Endothelial cell of umbilical vein (primary cell): ENCODE results near the gene PID1. TPM values are rescaled to one million over a fixed set of nuclear protein-coding genes. Genes with fewer than 3 reads are reported as not detected.

Source experiments
- BruUV-seq: library from RNA; stranded (reverse); fragments of 400-500 nt; replicated peaks from 2 replicates; lab custom pipeline; 2021; lab: Mats Ljungman, UMichigan
- CTCF ChIA-PET: fragments of 300-600, 350-600 bp; sonication (Branson Sonifier 250); formaldehyde crosslinking; loops from one replicate; lab custom pipeline; 2021; ENCODE audit warnings: antibody characterized with exemption, inconsistent platforms; lab: Charles Lee
- POLR2A ChIA-PET: fragments of 300-600, 350-600 bp; sonication (Branson Sonifier 250); formaldehyde crosslinking; loops from one replicate; lab custom pipeline; 2021; ENCODE audit warnings: antibody characterized with exemption, inconsistent platforms; lab: Charles Lee
- DNase-seq: peaks from one replicate; pipeline ENCODE4 v3.0.0-alpha.2; 2011; ENCODE audit warnings: low read depth, low spot score
- FAIRE-seq: peaks from 2 replicates; lab custom pipeline; 2011; peaks lifted over from hg19 to GRCh38; lab: Jason Lieb, UNC
- H2AFZ ChIP-seq: 2 replicates; pipeline ENCODE4 v1.6.0; 2012; ENCODE audit warnings: low read depth, low read length, control low read depth, inconsistent platforms
- H3K27ac ChIP-seq: 2 replicates; pipeline ENCODE4 v1.5.1; 2011; ENCODE audit warnings: low read depth, mild to moderate bottlenecking, control low read depth, low read length, moderate library complexity; ENCODE audit not compliant: insufficient read depth
- H3K27me3 ChIP-seq, 2 experiments: 2 replicates each; pipeline versions ENCODE4 v1.6.0 to v1.6.1; 2011; ENCODE audit warnings: low read length in 2 of 2, mixed read lengths in 1 of 2; ENCODE audit not compliant: control insufficient read depth in 2 of 2, insufficient read depth in 2 of 2
- H3K36me3 ChIP-seq, 2 experiments: 2 replicates in 1 of 2; 3 replicates in 1 of 2; pipeline ENCODE4 v1.5.1; 2011; ENCODE audit warnings: low read length in 2 of 2, mild to moderate bottlenecking in 1 of 2, moderate library complexity in 1 of 2; ENCODE audit not compliant: control insufficient read depth in 2 of 2, insufficient read depth in 2 of 2; ENCODE audit errors: extremely low read depth in 1 of 2
- H3K4me1 ChIP-seq: 3 replicates; pipeline ENCODE4 v1.5.1; 2011; ENCODE audit warnings: mild to moderate bottlenecking, low read length; ENCODE audit not compliant: control insufficient read depth, insufficient read depth; ENCODE audit errors: extremely low read depth
- H3K4me2 ChIP-seq: 2 replicates; pipeline ENCODE4 v1.6.1; 2011; ENCODE audit warnings: low read length, control low read depth, mixed read lengths; ENCODE audit not compliant: insufficient read depth
- H3K4me3 ChIP-seq, 3 experiments: fragments of 200-600 bp in 1 of 3; sonication (generic), shearing (Covaris generic) in 1 of 3; replicated peaks in 1 of 3; 2 replicates each; pipeline ENCODE4 v1.5.1; 2011 to 2016; ENCODE audit warnings: control low read depth in 3 of 3, low read length in 3 of 3, mild to moderate bottlenecking in 2 of 3, inconsistent platforms in 1 of 3, low read depth in 1 of 3, moderate library complexity in 1 of 3; ENCODE audit not compliant: insufficient read depth in 1 of 3
- H3K79me2 ChIP-seq: 2 replicates; pipeline ENCODE4 v1.6.0; 2012; ENCODE audit warnings: low read length, inconsistent platforms; ENCODE audit not compliant: control insufficient read depth, insufficient read depth
- H3K9ac ChIP-seq: replicated peaks from 2 replicates; pipeline ENCODE3; 2011; ENCODE audit warnings: low read length, control low read depth; ENCODE audit not compliant: insufficient read depth; ENCODE audit errors: extremely low read depth
- H3K9me1 ChIP-seq: replicated peaks from 3 replicates; pipeline ENCODE4 v1.6.0; 2011; ENCODE audit warnings: mild to moderate bottlenecking, low read length; ENCODE audit not compliant: control insufficient read depth, insufficient read depth; ENCODE audit errors: extremely low read depth
- H3K9me3 ChIP-seq: replicated peaks from 2 replicates; pipeline ENCODE4 v1.5.1; 2012; ENCODE audit warnings: low read length, inconsistent platforms; ENCODE audit not compliant: control insufficient read depth, insufficient read depth
- H4K20me1 ChIP-seq: replicated peaks from 2 replicates; pipeline ENCODE3; 2011; ENCODE audit warnings: mild to moderate bottlenecking, low read length; ENCODE audit not compliant: control insufficient read depth, insufficient read depth; ENCODE audit errors: extremely low read depth
- EZH2 ChIP-seq: IDR thresholded peaks from 2 replicates; pipeline ENCODE4 v1.6.1; 2012; ENCODE audit warnings: borderline replicate concordance, low read depth, mild to moderate bottlenecking, moderate library complexity, low read length, inconsistent platforms; ENCODE audit not compliant: severe bottlenecking
- FOS ChIP-seq: IDR thresholded peaks from 2 replicates; pipeline ENCODE4 v1.6.1; 2011; ENCODE audit warnings: mild to moderate bottlenecking, low read length, moderate library complexity, borderline replicate concordance; ENCODE audit not compliant: insufficient read depth
- GATA2 ChIP-seq: IDR thresholded peaks from 2 replicates; pipeline ENCODE4 v1.7.0; 2011; ENCODE audit warnings: low read depth, mild to moderate bottlenecking, moderate library complexity, mixed read lengths, low read length; ENCODE audit not compliant: insufficient read length, insufficient read depth
- JUN ChIP-seq: IDR thresholded peaks from 2 replicates; pipeline ENCODE4 v1.6.1; 2011; ENCODE audit warnings: borderline replicate concordance, low read depth; ENCODE audit not compliant: insufficient read length, insufficient read depth
- MYC ChIP-seq: IDR thresholded peaks from one replicate; pipeline ENCODE4 v1.6.1; 2011; ENCODE audit warnings: mild to moderate bottlenecking, low read depth, low read length
- POLR2A ChIP-seq: IDR thresholded peaks from 2 replicates; pipeline ENCODE4 v1.6.1; 2012; ENCODE audit warnings: low read depth, mild to moderate bottlenecking, control low read depth, low read length
- POLR2AphosphoS5 ChIP-seq: IDR thresholded peaks from 2 replicates; pipeline ENCODE4 v1.6.1; 2012; ENCODE audit warnings: low read depth, mild to moderate bottlenecking, control low read depth, low read length, moderate library complexity; ENCODE audit not compliant: insufficient read depth
- dilution Hi-C: fragments of 300-500 bp; cut with MboI; formaldehyde crosslinking; loops from one replicate; pipeline ENCODE4 v1.15.0; 2019; ENCODE audit warnings: low sequenced_read_pairs; ENCODE audit not compliant: extremely low pct_ligation_motif_present
- intact Hi-C: fragments of 100-400 bp; cut with micrococcal nuclease; formaldehyde crosslinking; loops from one replicate; pipeline ENCODE4 v1.10.0; 2022
- polyA plus RNA-seq, 4 experiments: library from polyadenylated mRNA; depleted of rRNA in 3 of 4; stranded (reverse) in 3 of 4; unstranded in 1 of 4; fragments of >200 nt; gene quantifications; 2 replicates each; pipeline versions ENCODE4 v1.2.1 to v1.2.3, GENCODE V29; 2011 to 2012; ENCODE audit warnings: missing spikeins in 1 of 4
- total RNA-seq: library from RNA; stranded (reverse); gene quantifications from 2 replicates; pipeline ENCODE4 v1.2.3, GENCODE V29; 2021
- TF ChIP-seq, protein P1 (sequence below): IDR thresholded peaks from 2 replicates; pipeline ENCODE4 v1.6.1; 2011; ENCODE audit not compliant: insufficient read depth, insufficient read length
- TF ChIP-seq, protein P2 (sequence below), 2 donors: IDR thresholded peaks; 1 replicate in 1 of 2; 2 replicates in 1 of 2; pipeline ENCODE4 v1.5.1; 2011; ENCODE audit warnings: low read length in 2 of 2, mild to moderate bottlenecking in 2 of 2, moderate library complexity in 2 of 2, control low read depth in 1 of 2, inconsistent platforms in 1 of 2, low read depth in 1 of 2; ENCODE audit not compliant: insufficient read depth in 1 of 2; ENCODE audit errors: extremely low read depth in 1 of 2

Gene PID1
- total and polyA plus RNA-seq, 2 donors (not counting 3 experiments of a cell fraction or from before 2014, with no cell fraction given), result not detected

DNA sequence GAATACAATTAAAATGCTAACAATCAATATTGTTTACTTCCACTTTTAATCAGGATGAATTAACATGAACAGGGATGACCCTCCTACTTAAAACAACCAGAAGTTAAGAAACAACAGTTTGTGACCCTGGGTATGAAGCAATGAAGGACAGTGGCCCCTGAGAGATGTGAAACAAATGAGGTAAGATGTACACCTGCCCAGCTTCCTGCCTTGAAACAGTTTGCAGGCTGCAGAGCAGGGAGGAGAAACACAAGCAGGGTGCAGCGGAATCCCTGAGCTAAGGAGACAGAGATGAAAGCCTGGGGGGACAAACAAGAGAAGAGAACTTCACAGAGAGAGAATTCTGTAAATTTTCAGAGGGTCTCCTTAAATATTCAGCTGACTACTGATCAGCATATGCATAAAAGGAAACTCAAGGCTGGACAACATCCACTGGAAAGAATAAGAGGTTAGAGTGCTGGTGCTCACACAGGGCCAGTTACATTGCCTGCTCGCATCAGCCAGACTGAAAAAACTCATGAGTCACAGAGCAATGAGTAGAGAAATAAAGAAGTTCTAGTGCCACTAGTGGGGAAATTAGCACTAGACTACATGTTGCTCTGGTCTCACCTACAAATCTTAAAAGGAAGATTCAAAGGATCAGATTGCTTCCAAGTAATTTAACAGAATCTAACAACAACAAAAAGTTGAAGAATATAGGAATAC is 106.4 kb downstream of the PID1 start:
- no peaks in the 10 kb centered on the region for H3K36me3 ChIP-seq
- no peak overlapping the region for H3K9ac ChIP-seq
- dilution Hi-C loops, result no loop called here
- POLR2A ChIA-PET, result no interaction called here
- peaks cover 3% of the 10 kb centered on the region for H3K9me3 ChIP-seq
- H3K4me1 ChIP-seq, result no peaks in the 10 kb centered on the region
- TF ChIP-seq JUN, result no peak
- TF ChIP-seq POLR2A, result no peak
- no peak for TF ChIP-seq GATA2
- TF ChIP-seq EZH2, result no peak
- TF ChIP-seq, protein P1, sequence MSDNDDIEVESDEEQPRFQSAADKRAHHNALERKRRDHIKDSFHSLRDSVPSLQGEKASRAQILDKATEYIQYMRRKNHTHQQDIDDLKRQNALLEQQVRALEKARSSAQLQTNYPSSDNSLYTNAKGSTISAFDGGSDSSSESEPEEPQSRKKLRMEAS, result no peak
- no peak for TF ChIP-seq POLR2AphosphoS5
- TF ChIP-seq FOS, result no peak
- TF ChIP-seq MYC, result no peak
- TF ChIP-seq, protein P2, sequence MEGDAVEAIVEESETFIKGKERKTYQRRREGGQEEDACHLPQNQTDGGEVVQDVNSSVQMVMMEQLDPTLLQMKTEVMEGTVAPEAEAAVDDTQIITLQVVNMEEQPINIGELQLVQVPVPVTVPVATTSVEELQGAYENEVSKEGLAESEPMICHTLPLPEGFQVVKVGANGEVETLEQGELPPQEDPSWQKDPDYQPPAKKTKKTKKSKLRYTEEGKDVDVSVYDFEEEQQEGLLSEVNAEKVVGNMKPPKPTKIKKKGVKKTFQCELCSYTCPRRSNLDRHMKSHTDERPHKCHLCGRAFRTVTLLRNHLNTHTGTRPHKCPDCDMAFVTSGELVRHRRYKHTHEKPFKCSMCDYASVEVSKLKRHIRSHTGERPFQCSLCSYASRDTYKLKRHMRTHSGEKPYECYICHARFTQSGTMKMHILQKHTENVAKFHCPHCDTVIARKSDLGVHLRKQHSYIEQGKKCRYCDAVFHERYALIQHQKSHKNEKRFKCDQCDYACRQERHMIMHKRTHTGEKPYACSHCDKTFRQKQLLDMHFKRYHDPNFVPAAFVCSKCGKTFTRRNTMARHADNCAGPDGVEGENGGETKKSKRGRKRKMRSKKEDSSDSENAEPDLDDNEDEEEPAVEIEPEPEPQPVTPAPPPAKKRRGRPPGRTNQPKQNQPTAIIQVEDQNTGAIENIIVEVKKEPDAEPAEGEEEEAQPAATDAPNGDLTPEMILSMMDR (IDR thresholded peaks at IDR 0.05; ENCODE audit: extremely low read depth in 1 of 2, insufficient read depth in 1 of 2, low read depth in 1 of 2, low read length in 2 of 2), result no peak
- no peak for DNase-seq
- no peaks in the 10 kb centered on the region for H3K9me1 ChIP-seq
- no peaks in the 10 kb centered on the region for H3K27me3 ChIP-seq
- H3K79me2 ChIP-seq, result no peaks in the 10 kb centered on the region
- H3K27ac ChIP-seq, result no peak overlapping the region
- FAIRE-seq, result no peak
- H4K20me1 ChIP-seq, result no peaks in the 10 kb centered on the region
- BruUV-seq, result no TSS peak
- intact Hi-C loops, result no loop called here
- no peak overlapping the region for H3K4me2 ChIP-seq
- no peak overlapping the region for H2AFZ ChIP-seq
- CTCF ChIA-PET, result no interaction called here
- H3K4me3 ChIP-seq, result no peak overlapping the region
